HG02981 (cell line): ENCODE measurements around the gene CHD9.
"Not testable (repeated sequence)": the region's sequence is repeated elsewhere in the genome, so short reads cannot be mapped to it uniquely, and the experiment has no call there.

Source experiments
- ATAC-seq: cut with Tn5 transposase; IDR thresholded peaks from one replicate; pipeline ENCODE4 v1.9.1; 2021; ENCODE audit warnings: mild to moderate bottlenecking, moderate library complexity; ENCODE audit not compliant: unreplicated experiment

CHD9 gene

DNA sequence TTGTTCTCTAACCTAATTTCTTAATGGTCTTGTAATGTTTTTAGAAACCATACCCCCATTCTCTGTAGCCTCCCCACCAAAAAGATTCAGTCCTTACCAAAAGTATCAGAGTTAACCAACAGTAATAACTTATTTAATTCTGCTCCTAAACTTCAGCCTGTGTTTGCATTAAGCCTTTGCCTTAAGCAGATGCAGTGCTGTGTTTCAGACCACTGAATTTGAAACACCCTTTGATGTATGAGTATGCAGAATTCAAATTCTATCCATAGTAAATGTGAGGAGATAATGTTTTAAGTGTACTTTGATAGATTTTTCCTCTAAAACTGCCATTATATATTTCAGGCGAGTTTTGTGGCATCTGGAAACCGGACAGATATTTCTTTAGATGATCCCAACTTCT lies 207.9 kb downstream of the CHD9 start:
- no peak for ATAC-seq

DNA sequence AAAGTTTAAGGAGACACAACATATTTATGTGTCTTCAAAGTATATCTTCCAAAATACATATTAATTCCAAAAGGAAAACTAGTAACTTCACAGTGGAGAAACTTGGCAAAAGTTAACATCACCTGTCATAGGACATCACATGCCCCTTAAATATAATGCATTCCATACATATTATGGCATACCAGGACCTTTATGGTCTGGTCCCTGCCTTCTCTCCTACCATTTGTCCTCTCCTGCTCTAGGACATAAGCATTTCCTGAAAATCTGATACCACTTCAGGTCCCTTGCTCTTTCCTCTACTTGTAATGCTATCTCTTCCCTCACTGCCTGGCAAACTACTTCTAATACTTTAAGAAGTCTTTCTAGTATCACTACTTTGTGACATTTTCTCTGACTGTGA lies 211.4 kb downstream of the CHD9 start:
- ATAC-seq = no peak

DNA sequence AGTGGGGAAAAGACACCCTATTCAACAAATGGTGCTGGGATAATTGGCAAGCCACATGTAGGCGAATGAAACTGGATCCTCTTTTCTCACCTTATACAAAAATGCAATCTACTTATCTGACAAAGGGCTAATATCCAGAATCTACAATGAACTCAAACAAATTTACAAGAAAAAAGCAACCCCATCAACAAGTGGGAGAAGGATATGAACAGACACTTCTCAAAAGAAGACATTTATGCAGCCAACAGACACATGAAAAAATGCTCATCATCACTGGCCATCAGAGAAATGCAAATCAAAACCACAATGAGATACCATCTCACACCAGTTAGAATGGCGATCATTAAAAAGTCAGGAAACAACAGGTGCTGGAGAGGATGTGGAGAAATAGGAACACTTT lies 223.7 kb downstream of the CHD9 start:
- ATAC-seq = not testable (repeated sequence)

DNA sequence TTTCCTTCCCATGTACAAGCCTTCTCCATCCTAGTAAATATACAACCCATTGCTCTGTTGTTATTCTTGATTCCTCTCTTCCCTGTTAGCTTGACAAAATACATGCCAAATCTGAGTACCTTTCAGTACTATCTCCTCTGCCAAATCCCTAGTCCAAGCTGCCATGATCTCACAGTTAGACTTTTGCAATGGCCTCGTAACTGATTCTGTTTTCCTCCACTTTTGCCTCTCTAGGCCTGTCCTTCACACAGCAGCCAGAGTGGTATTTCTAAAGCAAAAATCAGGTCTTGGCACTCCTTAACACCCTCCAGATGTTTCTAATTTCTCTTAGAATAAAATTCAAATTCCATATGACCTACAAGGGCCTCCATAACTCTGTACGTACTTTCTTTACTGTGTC lies 226.5 kb downstream of the CHD9 start:
- no peak for ATAC-seq

DNA sequence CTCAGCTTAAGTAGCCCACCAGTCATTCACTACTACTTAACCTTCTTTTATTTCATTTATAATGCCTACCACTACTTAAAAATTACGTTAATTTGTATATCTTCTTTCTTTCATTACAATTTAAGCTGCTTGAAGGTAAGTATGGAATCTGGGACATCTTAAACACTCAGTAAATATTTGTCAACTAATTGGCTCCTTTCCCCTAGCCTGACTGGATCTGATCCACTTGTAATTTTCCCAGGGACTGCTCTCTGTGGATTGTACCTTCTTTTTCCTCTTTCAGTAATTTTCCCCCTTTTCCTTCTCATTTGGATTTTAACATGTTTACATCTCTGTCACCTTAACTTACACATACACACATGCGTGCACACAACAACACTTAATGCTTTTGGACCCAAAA lies 227.1 kb downstream of the CHD9 start:
- ATAC-seq = no peak

DNA sequence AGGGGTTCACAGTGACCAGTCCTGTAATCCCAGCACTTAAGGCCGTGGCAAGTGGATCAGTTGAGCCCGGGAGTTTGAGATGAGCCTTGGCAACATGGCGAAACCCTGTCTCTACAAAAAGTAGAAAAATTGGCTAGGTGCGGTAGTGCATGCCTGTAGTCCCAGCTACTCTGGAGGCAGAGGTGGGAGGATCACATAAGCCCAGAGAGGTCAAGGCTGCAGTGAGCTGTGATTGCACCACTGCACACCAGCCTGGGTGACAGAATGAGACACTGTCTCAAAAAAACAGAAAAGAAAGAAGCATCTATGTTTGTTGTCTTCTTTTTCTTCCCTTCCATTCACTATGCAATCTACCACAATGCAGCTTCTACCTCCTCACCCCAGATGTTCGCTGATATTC lies 227.5 kb downstream of the CHD9 start:
- no peak for ATAC-seq

DNA sequence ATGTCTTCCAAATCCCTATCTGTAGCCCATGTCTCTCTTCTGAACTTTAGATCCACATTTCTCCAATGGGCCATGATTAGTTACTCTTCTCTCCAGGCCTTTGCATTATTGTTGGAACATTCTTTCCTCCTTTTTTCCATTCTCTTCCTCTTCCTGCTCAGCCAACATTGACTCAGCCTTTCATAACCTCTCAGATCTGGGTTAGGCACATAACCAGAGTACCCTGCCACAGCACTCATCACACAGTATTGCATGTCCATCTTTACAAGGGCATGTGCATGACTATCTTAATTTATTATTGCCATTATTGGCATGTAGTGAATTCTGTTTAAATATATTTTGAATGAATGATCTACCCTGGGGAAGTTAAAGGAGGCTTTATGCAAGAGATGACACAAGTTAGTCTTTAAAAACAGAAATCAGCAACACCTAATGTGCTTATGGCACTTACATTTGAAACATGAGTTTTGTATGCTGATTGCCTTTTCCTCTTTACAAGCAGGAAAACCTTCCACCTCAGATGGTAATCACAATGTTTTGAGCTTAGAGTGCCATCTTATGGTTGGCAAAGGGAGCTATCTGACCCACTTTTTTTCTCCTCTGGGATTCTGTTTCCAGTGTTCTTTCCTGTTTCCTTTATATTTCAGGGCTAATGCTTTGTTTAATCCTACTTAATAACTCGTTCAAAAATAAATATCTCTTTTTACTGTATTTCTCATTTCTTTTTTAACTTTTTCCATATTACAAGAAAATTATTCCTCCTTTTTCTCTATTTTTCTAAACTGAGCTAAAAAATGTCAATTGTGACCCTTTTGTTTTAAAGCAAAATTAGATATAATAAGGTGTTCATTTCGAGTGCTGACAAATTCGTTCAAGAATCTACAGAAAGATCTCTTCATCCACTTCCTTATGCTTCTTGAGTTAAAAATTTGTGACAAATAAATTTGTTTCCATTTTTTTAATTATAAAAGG lies 228.5 kb downstream of the CHD9 start:
- no peak for ATAC-seq

DNA sequence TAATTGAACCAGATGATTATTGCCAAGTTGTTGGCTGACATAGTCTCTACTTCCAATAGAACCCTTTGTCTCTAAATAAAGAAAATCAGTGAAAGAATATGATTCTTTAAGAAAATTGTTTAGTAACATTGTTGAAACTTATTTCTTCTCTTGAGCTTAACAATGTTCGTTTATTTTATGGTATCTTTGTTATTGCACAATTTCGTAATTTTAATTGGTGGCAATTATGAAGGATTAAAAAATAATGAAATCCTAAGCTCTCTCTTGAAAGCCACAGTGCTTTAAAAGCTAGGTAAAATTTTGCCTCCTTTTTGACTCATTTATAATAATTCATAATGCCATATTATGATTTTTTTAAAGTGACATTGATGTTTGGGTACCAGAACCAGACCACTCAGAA lies 230.4 kb downstream of the CHD9 start:
- no peak for ATAC-seq

DNA sequence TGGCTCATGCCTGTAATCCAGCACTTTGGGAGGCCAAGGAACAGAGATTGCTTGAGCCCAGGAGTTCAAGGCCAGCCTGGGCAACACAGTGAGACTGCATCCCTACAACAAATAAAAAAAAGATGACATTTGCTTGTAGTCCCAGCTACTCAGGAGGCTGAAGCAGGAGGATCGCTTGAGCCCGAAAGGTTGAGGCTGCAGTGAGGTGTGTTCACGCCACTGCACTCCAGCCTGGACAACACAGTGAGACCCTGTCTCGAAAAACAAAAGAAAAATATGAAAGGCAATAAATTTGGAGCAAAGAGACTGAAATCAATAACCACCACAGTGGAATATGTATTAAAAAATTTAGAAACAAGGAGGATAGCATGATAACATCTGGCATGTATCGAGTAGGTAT lies 235.7 kb downstream of the CHD9 start:
- ATAC-seq = no peak

DNA sequence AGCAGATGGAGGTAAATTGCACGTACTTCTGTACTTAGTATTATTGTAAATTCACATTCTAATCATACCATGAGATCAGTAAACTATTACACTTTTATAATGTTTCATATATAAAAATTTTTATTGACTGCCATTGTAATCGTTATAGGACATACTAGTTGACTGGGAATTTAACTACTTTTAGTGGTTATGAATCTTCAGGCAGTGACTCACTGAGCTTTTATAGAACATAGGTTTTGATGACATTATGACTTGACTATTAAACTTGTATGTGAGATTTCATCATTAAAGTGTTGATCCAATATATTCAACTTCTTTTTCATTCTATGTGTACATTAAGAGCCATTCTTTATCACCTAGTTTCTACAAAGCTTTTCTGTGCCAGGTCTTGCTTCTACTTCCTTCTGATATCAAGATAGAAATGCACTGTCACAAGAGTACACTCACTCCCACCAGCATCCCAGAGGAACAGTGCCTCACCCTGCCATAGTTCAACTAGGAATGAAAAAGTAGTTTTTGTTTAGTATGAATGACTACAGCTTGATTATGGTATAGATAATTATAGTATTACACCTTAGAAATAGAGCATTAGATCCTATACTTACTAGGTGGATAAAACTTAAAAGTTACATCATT lies 237.1 kb downstream of the CHD9 start:
- no peak for ATAC-seq

DNA sequence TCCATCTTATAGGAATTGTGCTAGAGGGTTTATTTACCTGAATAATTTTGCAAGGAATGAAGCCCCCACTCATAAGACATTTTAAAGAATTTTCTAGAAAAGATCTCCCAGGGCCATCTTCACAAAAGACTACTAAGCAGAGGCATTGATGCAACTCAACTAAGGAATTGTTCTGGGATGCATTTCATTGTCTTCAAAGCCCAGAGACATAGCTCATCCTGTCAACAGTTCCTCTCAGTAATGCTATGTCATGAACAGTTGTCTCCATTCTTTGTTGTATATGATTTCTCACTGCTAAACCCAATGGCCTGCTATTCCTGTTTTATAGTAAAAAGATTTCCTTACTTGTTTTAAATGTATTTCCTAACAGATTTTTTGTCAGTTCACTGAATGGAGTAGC lies 242.7 kb downstream of the CHD9 start:
- no peak for ATAC-seq

DNA sequence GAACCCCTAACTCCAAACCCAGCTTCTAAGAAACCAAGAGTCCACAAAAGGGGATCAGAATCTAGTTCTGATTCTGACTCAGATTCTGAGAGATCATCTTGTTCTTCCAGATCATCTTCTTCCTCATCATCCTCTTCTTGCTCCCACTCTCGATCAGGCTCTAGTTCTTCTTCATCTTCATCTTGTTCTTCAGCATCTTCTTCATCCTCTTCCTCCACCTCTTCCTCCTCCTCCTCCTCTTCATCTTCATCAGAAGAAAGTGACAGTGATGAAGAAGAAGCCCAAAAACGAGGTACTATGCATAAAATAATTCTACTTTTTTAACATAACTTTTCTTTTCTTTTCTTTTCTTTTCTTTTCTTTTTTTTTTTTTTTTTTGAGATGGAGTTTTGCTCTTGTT lies 249.5 kb downstream of the CHD9 start:
- no peak for ATAC-seq

DNA sequence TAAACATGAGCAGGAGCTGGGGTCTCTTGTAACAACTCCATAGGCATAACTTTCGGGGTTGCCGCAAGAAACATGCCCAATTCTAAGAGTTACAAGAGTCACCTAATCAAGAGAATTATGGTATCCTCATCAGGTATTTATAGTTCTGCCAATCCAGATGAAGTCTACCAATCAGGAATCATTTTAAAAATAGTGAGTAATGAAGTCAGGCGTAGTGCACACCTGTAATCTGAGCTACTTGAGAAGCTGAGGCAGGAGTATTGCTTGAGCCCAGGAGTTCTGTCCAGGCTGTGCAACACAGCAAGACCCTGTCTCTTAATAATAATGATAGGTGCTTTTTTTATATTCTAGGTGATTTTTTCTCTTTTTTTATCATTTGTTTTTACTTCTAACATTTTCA lies 251.0 kb downstream of the CHD9 start:
- ATAC-seq = no peak

DNA sequence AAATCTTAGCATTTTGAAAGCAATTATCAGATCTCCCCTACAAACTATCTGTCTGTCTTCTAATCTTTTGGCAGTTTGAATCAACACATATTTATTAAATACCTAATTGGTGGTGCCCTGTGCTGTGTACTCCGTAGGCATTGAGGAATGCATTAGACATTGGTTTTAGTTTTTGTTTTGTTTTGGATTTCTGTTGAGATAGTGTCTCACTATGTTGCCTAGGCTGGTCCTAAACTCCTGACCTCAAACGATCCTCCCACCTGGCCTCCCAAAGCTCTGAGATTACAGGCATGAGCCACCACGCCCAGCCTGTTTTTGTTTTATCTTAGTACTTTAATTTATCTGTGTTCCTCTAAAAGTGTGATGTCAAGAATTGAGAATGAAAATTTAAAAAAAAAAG lies 254.7 kb downstream of the CHD9 start:
- ATAC-seq = no peak

DNA sequence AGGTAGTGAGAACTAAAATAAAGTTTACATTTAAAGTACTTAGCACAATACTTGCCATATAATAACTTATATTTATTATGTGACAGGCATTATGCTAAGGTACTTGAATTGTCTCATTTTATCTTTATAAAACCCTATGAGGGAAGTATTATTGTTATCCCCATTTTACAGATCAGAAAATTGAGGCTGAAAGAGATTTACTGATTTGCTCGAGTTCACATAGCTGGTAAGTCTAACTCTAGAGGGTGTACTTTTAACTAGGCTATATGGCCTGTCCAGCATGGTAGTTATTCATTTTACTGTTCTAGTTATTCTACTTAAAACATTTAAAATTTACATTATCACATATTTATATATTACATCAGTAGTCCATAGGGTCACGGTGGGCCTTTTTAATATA lies 266.2 kb downstream of the CHD9 start:
- no peak for ATAC-seq

DNA sequence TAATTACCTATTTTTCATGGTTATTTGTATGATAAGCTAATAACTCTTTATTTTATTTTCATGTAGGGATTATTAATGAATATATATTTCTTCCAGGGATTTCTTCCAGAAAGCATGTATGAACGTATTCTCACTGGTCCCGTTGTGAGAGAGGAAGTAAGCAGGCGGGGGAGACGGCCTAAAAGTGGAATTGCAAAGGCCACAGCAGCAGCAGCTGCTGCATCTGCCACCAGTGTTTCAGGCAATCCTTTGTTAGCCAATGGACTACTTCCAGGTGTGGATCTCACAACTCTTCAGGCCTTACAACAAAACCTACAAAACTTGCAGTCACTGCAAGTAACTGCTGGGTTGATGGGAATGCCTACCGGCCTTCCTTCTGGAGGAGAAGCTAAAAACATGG lies 269.1 kb downstream of the CHD9 start:
- ATAC-seq = no peak

DNA sequence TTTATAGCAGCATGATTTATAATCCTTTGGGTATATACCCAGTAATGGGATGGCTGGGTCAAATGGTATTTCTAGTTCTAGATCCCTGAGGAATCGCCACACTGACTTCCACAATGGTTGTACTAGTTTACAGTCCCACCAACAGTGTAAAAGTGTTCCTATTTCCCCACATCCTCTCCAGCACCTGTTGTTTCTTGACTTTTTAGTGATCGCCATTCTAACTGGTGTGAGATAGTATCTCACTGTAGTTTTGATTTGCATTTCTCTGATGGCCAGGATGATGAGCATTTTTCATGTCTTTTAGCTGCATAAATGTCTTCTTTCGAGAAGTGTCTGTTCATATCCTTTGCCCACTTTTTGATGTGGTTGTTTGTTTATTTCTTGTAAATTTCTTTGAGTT lies 276.2 kb downstream of the CHD9 start:
- ATAC-seq = not testable (repeated sequence)

DNA sequence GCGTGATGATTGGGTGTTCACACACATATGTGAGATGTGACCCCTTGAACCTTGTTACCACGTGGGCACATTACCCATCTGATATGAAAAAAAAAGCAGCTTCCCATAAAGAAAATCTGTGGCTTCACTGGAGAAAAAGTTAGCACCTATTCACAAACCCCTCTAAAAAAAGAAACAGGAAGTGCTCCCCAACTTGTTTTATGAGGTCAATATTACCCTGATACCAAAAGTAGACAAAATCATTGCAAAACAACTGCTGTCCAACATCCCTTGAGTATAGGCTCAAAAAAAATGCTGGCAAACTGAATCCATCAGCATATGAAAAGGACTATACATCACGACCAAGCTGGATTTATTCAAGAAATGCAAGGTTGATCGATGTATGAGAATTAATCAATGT lies 279.8 kb downstream of the CHD9 start:
- ATAC-seq = no peak

DNA sequence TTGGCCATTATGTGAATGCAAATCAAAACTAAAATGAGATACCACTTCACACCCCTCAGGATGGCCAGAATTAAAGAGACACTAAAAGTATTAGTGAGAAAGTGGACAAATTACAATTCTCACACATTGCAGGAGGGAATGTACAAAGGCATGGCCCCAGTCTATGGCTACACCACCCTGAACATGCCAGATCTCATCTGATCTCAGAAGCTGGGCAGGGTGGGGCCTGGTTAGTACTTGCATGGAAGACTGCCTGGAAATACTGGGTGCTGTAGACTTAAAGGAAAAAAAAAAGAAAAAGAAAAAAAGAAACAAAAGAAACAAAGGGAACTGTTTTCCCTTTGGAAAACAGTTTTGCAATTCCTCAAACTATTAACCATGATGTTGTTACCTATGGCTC lies 282.5 kb downstream of the CHD9 start:
- ATAC-seq = no peak

DNA sequence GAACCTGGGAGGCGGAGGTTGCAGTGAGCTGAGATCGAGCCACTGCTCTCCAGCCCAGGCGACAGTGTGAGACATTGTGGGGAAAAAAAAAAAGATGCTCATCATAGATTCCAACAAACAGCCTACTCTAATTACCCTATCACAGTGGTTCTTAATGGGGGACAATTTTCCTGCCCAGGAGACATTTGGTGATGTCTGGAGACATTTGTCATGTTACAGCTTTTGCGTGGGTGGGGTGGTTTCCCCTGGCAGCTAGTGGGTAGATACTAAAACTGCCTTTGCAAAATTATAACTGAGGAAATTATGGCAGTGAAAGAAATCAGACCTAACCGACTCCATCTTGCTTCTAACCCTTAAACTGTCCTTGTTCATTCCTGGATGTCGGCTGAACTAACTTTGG lies 287.0 kb downstream of the CHD9 start:
- ATAC-seq = no peak

DNA sequence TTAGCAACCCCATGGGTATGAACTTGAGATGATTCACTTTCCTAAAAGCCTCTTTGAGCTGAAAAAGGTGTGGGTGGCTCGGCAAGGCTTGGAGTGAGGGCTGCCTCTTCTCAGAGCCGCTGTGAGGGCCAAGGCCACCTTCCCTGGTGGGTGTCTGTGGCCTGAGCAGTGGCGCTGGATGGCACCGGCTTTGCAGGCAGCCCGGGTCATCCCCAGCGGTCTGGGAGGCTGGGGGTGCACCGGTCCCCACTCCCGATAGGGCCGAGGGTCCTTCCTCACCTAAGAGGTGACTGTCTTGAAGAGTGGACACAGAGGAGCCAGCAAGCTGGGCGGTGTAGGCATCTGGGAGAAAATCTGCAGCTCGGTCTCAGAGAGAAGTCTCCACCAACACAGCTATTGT lies 300.3 kb downstream of the CHD9 start:
- ATAC-seq = no peak

DNA sequence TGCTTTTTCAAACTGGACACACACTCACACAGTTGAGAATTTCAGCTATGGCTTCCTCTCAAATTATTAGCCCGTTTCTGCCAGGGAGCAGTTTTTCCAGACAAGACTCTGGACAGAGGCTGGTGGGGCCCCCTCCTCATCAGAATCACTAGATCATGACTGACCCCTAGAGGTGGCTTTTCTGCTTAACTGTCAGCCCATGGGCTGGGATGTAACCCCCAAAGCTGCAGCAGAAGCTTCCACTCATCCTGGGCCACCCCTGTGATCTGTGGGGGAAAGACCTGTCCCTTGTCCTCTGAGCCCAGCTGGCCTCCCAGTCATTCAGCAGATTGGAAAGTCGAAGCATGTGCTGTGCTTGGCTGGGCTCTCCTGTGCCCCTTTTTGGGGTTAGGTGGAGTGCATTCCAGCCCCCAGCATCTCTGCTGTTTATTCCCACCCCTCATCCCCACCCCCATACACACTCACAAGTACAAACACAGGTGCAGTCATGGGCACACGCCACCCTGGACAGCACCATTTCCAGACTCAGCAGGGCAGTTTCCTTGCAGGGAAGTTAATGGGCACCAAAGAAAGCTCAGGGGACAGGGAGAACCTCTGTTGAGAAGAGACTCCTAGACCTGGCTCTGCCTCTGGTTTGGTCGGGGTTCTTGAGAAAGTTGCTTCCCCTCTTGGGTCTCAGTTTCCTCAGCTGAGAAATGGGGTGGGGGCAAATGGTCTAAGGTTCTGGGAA lies 301.9 kb downstream of the CHD9 start:
- ATAC-seq = no peak
